ENCODE measurements around the gene SCARF2. TPM values are rescaled to one million over a fixed set of nuclear protein-coding genes. Genes with fewer than 3 reads are reported as not detected.

Gene SCARF2
- total and polyA plus RNA-seq, 2 experiments from 2014 or later = 1.8 to 16.6 TPM

GRCh38 chr22:20458530-20459151 lies 21.0 kb upstream of the SCARF2 start:
- Histone ChIP-seq H3K27me3 (ENCODE audit: insufficient read depth) (peaks cover 4% of the 10 kb centered on the region; the same call in 1 of the 2 replicates), H3K4me3 (no peak overlapping the region), H3K4me1 (ENCODE audit: insufficient read depth) (peaks cover 2% of the 10 kb centered on the region; the same call in 1 of the 2 replicates), H4K20me1 (replicated peaks; ENCODE audit: insufficient read depth) (no peaks in the 10 kb centered on the region), H3K9me2 (ENCODE audit: insufficient read depth) (no peaks in the 10 kb centered on the region), H3K4me2 (no peak overlapping the region), H3F3A (replicated peaks; ENCODE audit: low read depth) (no peaks in the 10 kb centered on the region), H3K27ac (ENCODE audit: low read depth) (no peak overlapping the region), H3K36me3 (ENCODE audit: insufficient read depth) (no peaks in the 10 kb centered on the region), H3K79me2 (replicated peaks; ENCODE audit: insufficient read depth) (no peaks in the 10 kb centered on the region), H2AFZ (no peak overlapping the region)
- peaks cover 3% of the 10 kb centered on the region; the same call in 1 of the 3 replicates for H3K36me3 Mint-ChIP-seq (ENCODE audit: low read depth)
- no peaks in the 10 kb centered on the region for H3K9me3 Mint-ChIP-seq
- TF ChIP-seq STAT1 (IDR thresholded peaks at IDR 0.05; ENCODE audit: unreplicated experiment) (no peak), POLR2AphosphoS5 (IDR thresholded peaks at IDR 0.05; ENCODE audit: low read depth) (no peak), EZH2phosphoT487 (IDR thresholded peaks at IDR 0.05; ENCODE audit: unreplicated experiment) (no peak), ETS1 (IDR thresholded peaks at IDR 0.05) (no peak), EZH2 (IDR thresholded peaks at IDR 0.05; ENCODE audit: low read depth, unreplicated experiment) (no peak), CREB1 (CRISPR knock-in tag; IDR thresholded peaks at IDR 0.05; ENCODE audit: low read depth) (no peak)
- TF ChIP-seq, protein P1, sequence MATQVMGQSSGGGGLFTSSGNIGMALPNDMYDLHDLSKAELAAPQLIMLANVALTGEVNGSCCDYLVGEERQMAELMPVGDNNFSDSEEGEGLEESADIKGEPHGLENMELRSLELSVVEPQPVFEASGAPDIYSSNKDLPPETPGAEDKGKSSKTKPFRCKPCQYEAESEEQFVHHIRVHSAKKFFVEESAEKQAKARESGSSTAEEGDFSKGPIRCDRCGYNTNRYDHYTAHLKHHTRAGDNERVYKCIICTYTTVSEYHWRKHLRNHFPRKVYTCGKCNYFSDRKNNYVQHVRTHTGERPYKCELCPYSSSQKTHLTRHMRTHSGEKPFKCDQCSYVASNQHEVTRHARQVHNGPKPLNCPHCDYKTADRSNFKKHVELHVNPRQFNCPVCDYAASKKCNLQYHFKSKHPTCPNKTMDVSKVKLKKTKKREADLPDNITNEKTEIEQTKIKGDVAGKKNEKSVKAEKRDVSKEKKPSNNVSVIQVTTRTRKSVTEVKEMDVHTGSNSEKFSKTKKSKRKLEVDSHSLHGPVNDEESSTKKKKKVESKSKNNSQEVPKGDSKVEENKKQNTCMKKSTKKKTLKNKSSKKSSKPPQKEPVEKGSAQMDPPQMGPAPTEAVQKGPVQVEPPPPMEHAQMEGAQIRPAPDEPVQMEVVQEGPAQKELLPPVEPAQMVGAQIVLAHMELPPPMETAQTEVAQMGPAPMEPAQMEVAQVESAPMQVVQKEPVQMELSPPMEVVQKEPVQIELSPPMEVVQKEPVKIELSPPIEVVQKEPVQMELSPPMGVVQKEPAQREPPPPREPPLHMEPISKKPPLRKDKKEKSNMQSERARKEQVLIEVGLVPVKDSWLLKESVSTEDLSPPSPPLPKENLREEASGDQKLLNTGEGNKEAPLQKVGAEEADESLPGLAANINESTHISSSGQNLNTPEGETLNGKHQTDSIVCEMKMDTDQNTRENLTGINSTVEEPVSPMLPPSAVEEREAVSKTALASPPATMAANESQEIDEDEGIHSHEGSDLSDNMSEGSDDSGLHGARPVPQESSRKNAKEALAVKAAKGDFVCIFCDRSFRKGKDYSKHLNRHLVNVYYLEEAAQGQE (IDR thresholded peaks at IDR 0.05; ENCODE audit: unreplicated experiment) = no peak
- H3K4me3 Mint-ChIP-seq = no peak overlapping the region
- H3K27me3 Mint-ChIP-seq (ENCODE audit: insufficient read depth, low read depth, poor library complexity) = peaks cover 15% of the 10 kb centered on the region
- ATAC-seq = no peak
- no peak overlapping the region for H3K27ac Mint-ChIP-seq
- DNase-seq (ENCODE audit: low spot score) = no peak
- H3K4me1 Mint-ChIP-seq = peaks cover 24% of the 10 kb centered on the region

GRCh38 chr22:20457506-20458240 lies 20.0 kb upstream of the SCARF2 start:
- H3K4me2 ChIP-seq = no peak overlapping the region
- H3F3A ChIP-seq (replicated peaks; ENCODE audit: low read depth) = no peaks in the 10 kb centered on the region
- DNase-seq (ENCODE audit: low spot score) (no peak), ATAC-seq (no peak)
- TF ChIP-seq CREB1 (CRISPR knock-in tag; IDR thresholded peaks at IDR 0.05; ENCODE audit: low read depth) = no peak
- TF ChIP-seq ZNF462 (CRISPR knock-in tag; IDR thresholded peaks at IDR 0.05) = no peak
- TF ChIP-seq EZH2 (IDR thresholded peaks at IDR 0.05; ENCODE audit: low read depth, unreplicated experiment) = no peak
- H3K36me3 ChIP-seq (ENCODE audit: insufficient read depth) = no peaks in the 10 kb centered on the region
- H3K4me1 ChIP-seq (ENCODE audit: insufficient read depth) = no peaks in the 10 kb centered on the region
- H3K9me2 ChIP-seq (ENCODE audit: insufficient read depth) = no peaks in the 10 kb centered on the region
- Mint-ChIP-seq H3K36me3 (ENCODE audit: low read depth) (peaks cover 3% of the 10 kb centered on the region; the same call in 1 of the 3 replicates), H3K27ac (no peak overlapping the region), H3K9me3 (no peaks in the 10 kb centered on the region), H3K4me3 (no peak overlapping the region), H3K4me1 (peaks cover 18% of the 10 kb centered on the region), H3K27me3 (ENCODE audit: insufficient read depth, low read depth, poor library complexity) (peaks cover 15% of the 10 kb centered on the region)
- H4K20me1 ChIP-seq (replicated peaks; ENCODE audit: insufficient read depth) = no peaks in the 10 kb centered on the region
- H2AFZ ChIP-seq = no peak overlapping the region
- no peak overlapping the region for H3K4me3 ChIP-seq
- no peaks in the 10 kb centered on the region for H3K79me2 ChIP-seq (replicated peaks; ENCODE audit: insufficient read depth)
- H3K27me3 ChIP-seq (ENCODE audit: insufficient read depth) = peaks cover 4% of the 10 kb centered on the region; the same call in 1 of the 2 replicates
- H3K27ac ChIP-seq (ENCODE audit: low read depth) = no peak overlapping the region

Data from GM23338 (cell line).